SJSA1 (cell line): ENCODE data around the gene SP6. TPM values are rescaled to one million over a fixed set of nuclear protein-coding genes. Genes with fewer than 3 reads are reported as not detected.

Source experiments
- DNase-seq, 2 experiments: peaks; one replicate each; pipeline ENCODE4 v3.0.0-alpha.2; 2015 to 2020; ENCODE audit warnings: low spot score in 2 of 2, low read depth in 1 of 2
- H3K27ac ChIP-seq: fragments of 250-450 bp; sonication (Bioruptor Pico); 2 replicates; pipeline ENCODE4 v1.5.1; 2020; ENCODE audit warnings: mild to moderate bottlenecking, moderate library complexity
- H3K27me3 ChIP-seq: fragments of 250-450 bp; sonication (Bioruptor Pico); replicated peaks from 2 replicates; pipeline ENCODE4 v1.5.1; 2020; ENCODE audit warnings: mild to moderate bottlenecking, moderate library complexity
- H3K36me3 ChIP-seq: fragments of 250-450 bp; sonication (Bioruptor Pico); 2 replicates; pipeline ENCODE4 v1.5.1; 2020; ENCODE audit warnings: mild to moderate bottlenecking
- H3K4me1 ChIP-seq: fragments of 250-450 bp; sonication (Bioruptor Pico); replicated peaks from 2 replicates; pipeline ENCODE4 v1.6.1; 2021; ENCODE audit warnings: mild to moderate bottlenecking
- H3K4me3 ChIP-seq: fragments of 250-450 bp; sonication (Bioruptor Pico); 2 replicates; pipeline ENCODE4 v1.5.1; 2020; ENCODE audit warnings: mild to moderate bottlenecking
- H3K9me3 ChIP-seq: fragments of 250-450 bp; sonication (Bioruptor Pico); replicated peaks from 2 replicates; pipeline ENCODE4 v1.5.1; 2020; ENCODE audit warnings: mild to moderate bottlenecking
- total RNA-seq: library from RNA; depleted of rRNA; stranded (reverse); fragments of >200 nt; shearing (Covaris generic); gene quantifications from 2 replicates; pipeline ENCODE4 v1.2.3, GENCODE V29; 2014

Gene SP6
- total RNA-seq, 1 experiment from 2014 or later: not detected

GRCh38 chr17:47884905-47885730 is 34.2 kb upstream of the SP6 start:
- DNase-seq: no peak

GRCh38 chr17:47884427-47884740 is 33.4 kb upstream of the SP6 start:
- no peak for DNase-seq
- Histone ChIP-seq H3K36me3 (no peaks in the 10 kb centered on the region), H3K27me3 (no peaks in the 10 kb centered on the region), H3K4me3 (no peak overlapping the region), H3K4me1 (peaks cover 10% of the 10 kb centered on the region; the same call in 1 of the 2 replicates), H3K9me3 (no peaks in the 10 kb centered on the region), H3K27ac (no peak overlapping the region)

More at GRCh38 chr17:47884905-47885730, 34.2 kb upstream of the SP6 start:
- H3K36me3 ChIP-seq: no peaks in the 10 kb centered on the region
- H3K9me3 ChIP-seq: no peaks in the 10 kb centered on the region
- no peaks in the 10 kb centered on the region for H3K27me3 ChIP-seq
- peaks cover 10% of the 10 kb centered on the region; the same call in 1 of the 2 replicates for H3K4me1 ChIP-seq
- no peak overlapping the region for H3K4me3 ChIP-seq
- H3K27ac ChIP-seq: no peak overlapping the region

GRCh38 chr17:47883589-47884426 is 32.8 kb upstream of the SP6 start:
- no peak overlapping the region for H3K4me3 ChIP-seq
- no peak for DNase-seq
- no peaks in the 10 kb centered on the region for H3K27me3 ChIP-seq
- H3K27ac ChIP-seq: no peak overlapping the region
- H3K9me3 ChIP-seq: no peaks in the 10 kb centered on the region
- peaks cover 10% of the 10 kb centered on the region; the same call in 1 of the 2 replicates for H3K4me1 ChIP-seq
- H3K36me3 ChIP-seq: no peaks in the 10 kb centered on the region

- no peak for DNase-seq
- H3K27ac ChIP-seq: no peak overlapping the region
- H3K9me3 ChIP-seq: no peaks in the 10 kb centered on the region
- peaks cover 10% of the 10 kb centered on the region; the same call in 1 of the 2 replicates for H3K4me1 ChIP-seq
- 0 out of 2 replicates have a peak, but pooled peaks cover 5% of the 10 kb centered on the region for H3K27me3 ChIP-seq
- no peaks in the 10 kb centered on the region for H3K36me3 ChIP-seq
- H3K4me3 ChIP-seq: no peak overlapping the region
Observed at GRCh38 chr17:47882695-47883588, 32.0 kb upstream of the SP6 start.

GRCh38 chr17:47882247-47882646 is 31.3 kb upstream of the SP6 start:
- peaks cover 10% of the 10 kb centered on the region; the same call in 1 of the 2 replicates for H3K4me1 ChIP-seq
- no peaks in the 10 kb centered on the region for H3K9me3 ChIP-seq
- peak in 1 of 2 experiments; percentile 28 for DNase-seq
- H3K27me3 ChIP-seq: 0 out of 2 replicates have a peak, but pooled peaks cover 6% of the 10 kb centered on the region
- H3K27ac ChIP-seq: no peak overlapping the region
- H3K36me3 ChIP-seq: no peaks in the 10 kb centered on the region
- no peak overlapping the region for H3K4me3 ChIP-seq

GRCh38 chr17:47879776-47880454 is 29.0 kb upstream of the SP6 start:
- no peak overlapping the region for H3K4me3 ChIP-seq
- 0 out of 2 replicates have a peak, but pooled peaks cover 6% of the 10 kb centered on the region for H3K27me3 ChIP-seq
- no peaks in the 10 kb centered on the region for H3K36me3 ChIP-seq

GRCh38 chr17:47879028-47879585 is 28.1 kb upstream of the SP6 start:
- Histone ChIP-seq H3K9me3 (no peaks in the 10 kb centered on the region), H3K27ac (no peak overlapping the region), H3K36me3 (no peaks in the 10 kb centered on the region), H3K4me1 (peaks cover 10% of the 10 kb centered on the region; the same call in 1 of the 2 replicates), H3K27me3 (peaks cover 11% of the 10 kb centered on the region; the same call in 1 of the 2 replicates), H3K4me3 (no peak overlapping the region)
- no peak for DNase-seq

More at GRCh38 chr17:47879776-47880454, 29.0 kb upstream of the SP6 start:
- Histone ChIP-seq H3K4me1 (peaks cover 10% of the 10 kb centered on the region; the same call in 1 of the 2 replicates), H3K27ac (no peak overlapping the region), H3K9me3 (no peaks in the 10 kb centered on the region)
- DNase-seq: peak in 1 of 2 experiments; percentile 37

GRCh38 chr17:47878203-47879027 is 27.5 kb upstream of the SP6 start:
- Histone ChIP-seq H3K27ac (no peak overlapping the region), H3K4me1 (peaks cover 10% of the 10 kb centered on the region; the same call in 1 of the 2 replicates)
- DNase-seq: no peak

GRCh38 chr17:47877368-47878034 is 26.5 kb upstream of the SP6 start:
- no peaks in the 10 kb centered on the region for H3K36me3 ChIP-seq
- H3K4me3 ChIP-seq: no peak overlapping the region
- H3K4me1 ChIP-seq: peaks cover 8% of the 10 kb centered on the region; the same call in 1 of the 2 replicates
- no peak overlapping the region for H3K27ac ChIP-seq
- no peak for DNase-seq
- peaks cover 27% of the 10 kb centered on the region for H3K27me3 ChIP-seq
- H3K9me3 ChIP-seq: no peaks in the 10 kb centered on the region

More at GRCh38 chr17:47878203-47879027, 27.5 kb upstream of the SP6 start:
- Histone ChIP-seq H3K9me3 (no peaks in the 10 kb centered on the region), H3K4me3 (no peak overlapping the region), H3K27me3 (peaks cover 18% of the 10 kb centered on the region), H3K36me3 (no peaks in the 10 kb centered on the region)

- peaks cover 48% of the 10 kb centered on the region for H3K27me3 ChIP-seq
- DNase-seq: no peak
- H3K27ac ChIP-seq: no peak overlapping the region
- no peak overlapping the region for H3K4me3 ChIP-seq
- no peaks in the 10 kb centered on the region for H3K4me1 ChIP-seq
- H3K36me3 ChIP-seq: no peaks in the 10 kb centered on the region
- no peaks in the 10 kb centered on the region for H3K9me3 ChIP-seq
Observed at GRCh38 chr17:47875011-47875985, 24.3 kb upstream of the SP6 start.
